Measurements from ENCODE around the gene NUPR2. TPM values are rescaled to one million over a fixed set of nuclear protein-coding genes. Genes with fewer than 3 reads are reported as not detected.

NUPR2 gene, protein sequence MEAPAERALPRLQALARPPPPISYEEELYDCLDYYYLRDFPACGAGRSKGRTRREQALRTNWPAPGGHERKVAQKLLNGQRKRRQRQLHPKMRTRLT
- not detected in 2 replicates for total RNA-seq (2021)
- long read RNA-seq: 0 reads

DNA sequence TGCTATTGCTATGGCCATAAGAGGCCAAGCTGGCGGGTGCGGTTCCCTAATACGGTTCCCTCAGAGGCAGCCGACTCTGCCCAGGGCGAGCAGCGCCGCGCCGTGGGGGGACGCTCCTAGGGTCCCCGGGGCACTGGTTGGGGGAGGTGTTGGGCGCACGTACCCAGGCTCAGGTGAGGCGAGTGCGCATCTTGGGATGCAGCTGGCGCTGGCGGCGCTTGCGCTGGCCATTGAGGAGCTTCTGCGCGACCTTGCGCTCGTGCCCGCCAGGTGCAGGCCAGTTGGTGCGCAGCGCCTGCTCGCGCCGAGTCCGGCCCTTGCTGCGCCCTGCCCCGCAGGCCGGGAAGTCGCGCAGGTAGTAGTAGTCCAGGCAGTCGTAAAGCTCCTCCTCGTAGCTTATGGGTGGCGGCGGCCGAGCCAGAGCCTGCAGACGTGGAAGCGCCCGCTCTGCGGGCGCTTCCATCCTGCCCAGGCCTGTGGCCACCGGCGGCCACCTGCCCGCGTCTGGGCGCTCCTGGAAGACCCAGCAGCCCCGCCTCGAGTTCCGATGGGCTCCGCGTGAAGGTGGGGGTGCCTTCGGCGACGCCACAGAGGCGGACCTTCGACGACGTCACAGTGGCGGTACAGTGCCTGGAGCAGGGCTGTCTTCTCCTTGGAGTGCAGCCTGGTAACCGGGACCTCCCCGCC is at the start of gene NUPR2:
Gene NUPR2, minus strand, starts transcription at position 566 of the 687 bp plus-strand sequence. Its CDS starts 103 bp downstream, at position 463.
- H3K4me1 Mint-ChIP-seq: no peaks in the 10 kb centered on the region
- Histone ChIP-seq H3K4me2 (ENCODE audit: insufficient read depth, insufficient read length, low read length) (no peak within 1 kb of the TSS), H3K23me2 (ENCODE audit: insufficient read length, low read depth, low read length, poor library complexity, severe bottlenecking) (no peaks in the 10 kb centered on the region), H3K4me1 (ENCODE audit: insufficient read depth, low read length) (no peaks in the 10 kb centered on the region), H4K20me1 (ENCODE audit: control insufficient read depth, insufficient read depth, insufficient read length) (no peaks in the 10 kb centered on the region), H4K91ac (ENCODE audit: insufficient read length, low read depth, low read length) (no peak within 1 kb of the TSS), H2BK12ac (ENCODE audit: insufficient read length, low read depth, low read length) (no peak within 1 kb of the TSS), H3K9ac (ENCODE audit: extremely low read depth, insufficient read length, low read length) (no peak within 1 kb of the TSS), H3K18ac (ENCODE audit: insufficient read length, low read depth, low read length) (no peak within 1 kb of the TSS), H3K9me3 (ENCODE audit: control insufficient read depth, low read depth, low read length) (peaks cover 58% of the 10 kb centered on the region), H3K79me2 (ENCODE audit: insufficient read depth, low read length) (no peaks in the 10 kb centered on the region), H3K27me3 (ENCODE audit: insufficient read depth, low read length) (no peaks in the 10 kb centered on the region), H3T11ph (ENCODE audit: low read length) (no peak within 1 kb of the TSS), H3K14ac (ENCODE audit: insufficient read depth, low read length) (no peak within 1 kb of the TSS), H3K79me1 (ENCODE audit: insufficient read depth, low read depth, low read length, poor library complexity, severe bottlenecking) (no peaks in the 10 kb centered on the region), H3K56ac (ENCODE audit: insufficient read length, low read depth, low read length) (no peak within 1 kb of the TSS), H2BK120ac (ENCODE audit: low read depth, low read length, poor library complexity, severe bottlenecking) (no peak within 1 kb of the TSS), H2BK20ac (ENCODE audit: low read depth, low read length, poor library complexity, severe bottlenecking) (no peak within 1 kb of the TSS), H3K23ac (ENCODE audit: insufficient read length, low read depth, low read length) (no peak within 1 kb of the TSS), H2BK5ac (ENCODE audit: insufficient read length, low read length) (no peak within 1 kb of the TSS), H3K4ac (ENCODE audit: low read depth, low read length) (no peak within 1 kb of the TSS), H3K27ac (ENCODE audit: insufficient read length, low read depth, low read length) (no peak within 1 kb of the TSS), H4K5ac (ENCODE audit: insufficient read length, low read depth, low read length) (no peak within 1 kb of the TSS), H2AFZ (ENCODE audit: low read length) (no peak within 1 kb of the TSS), H2BK15ac (ENCODE audit: low read depth, low read length) (no peak within 1 kb of the TSS), H2AK5ac (ENCODE audit: insufficient read length, low read length) (no peak within 1 kb of the TSS), H4K8ac (replicated peaks; ENCODE audit: insufficient read length, low read depth, low read length) (no peak within 1 kb of the TSS)
- no peak within 1 kb of the TSS for H3K4me3 Mint-ChIP-seq
- TF ChIP-seq, protein P1, sequence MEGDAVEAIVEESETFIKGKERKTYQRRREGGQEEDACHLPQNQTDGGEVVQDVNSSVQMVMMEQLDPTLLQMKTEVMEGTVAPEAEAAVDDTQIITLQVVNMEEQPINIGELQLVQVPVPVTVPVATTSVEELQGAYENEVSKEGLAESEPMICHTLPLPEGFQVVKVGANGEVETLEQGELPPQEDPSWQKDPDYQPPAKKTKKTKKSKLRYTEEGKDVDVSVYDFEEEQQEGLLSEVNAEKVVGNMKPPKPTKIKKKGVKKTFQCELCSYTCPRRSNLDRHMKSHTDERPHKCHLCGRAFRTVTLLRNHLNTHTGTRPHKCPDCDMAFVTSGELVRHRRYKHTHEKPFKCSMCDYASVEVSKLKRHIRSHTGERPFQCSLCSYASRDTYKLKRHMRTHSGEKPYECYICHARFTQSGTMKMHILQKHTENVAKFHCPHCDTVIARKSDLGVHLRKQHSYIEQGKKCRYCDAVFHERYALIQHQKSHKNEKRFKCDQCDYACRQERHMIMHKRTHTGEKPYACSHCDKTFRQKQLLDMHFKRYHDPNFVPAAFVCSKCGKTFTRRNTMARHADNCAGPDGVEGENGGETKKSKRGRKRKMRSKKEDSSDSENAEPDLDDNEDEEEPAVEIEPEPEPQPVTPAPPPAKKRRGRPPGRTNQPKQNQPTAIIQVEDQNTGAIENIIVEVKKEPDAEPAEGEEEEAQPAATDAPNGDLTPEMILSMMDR (conservative IDR thresholded peaks at IDR 0.05): no peak
- no peak within 1 kb of the TSS for H3K27ac Mint-ChIP-seq
- H3K36me3 Mint-ChIP-seq (ENCODE audit: insufficient read depth in 1 of 3, low read depth in 3 of 3): peaks cover 3 to 10% (median 4%) of the 10 kb centered on the region in 3 experiments; a peak in 5 of 7 replicates
- WGBS (ENCODE audit: extremely low coverage, insufficient read length, low lambda C conversion rate): no CpG with 5 or more reads among the region's 65 CpGs
- peaks cover 81 to 86% of the 10 kb centered on the region in 2 experiments for H3K9me3 Mint-ChIP-seq
- H3K27me3 Mint-ChIP-seq (ENCODE audit: low read depth): no peaks in the 10 kb centered on the region; the same call in 1 of the 2 replicates
- DNase-seq: no peak
